ENCODE results near the gene TMEM45B.
A peak's percentile ranks its signal among the peaks of the same experiment; 100 is the strongest.

DNA sequence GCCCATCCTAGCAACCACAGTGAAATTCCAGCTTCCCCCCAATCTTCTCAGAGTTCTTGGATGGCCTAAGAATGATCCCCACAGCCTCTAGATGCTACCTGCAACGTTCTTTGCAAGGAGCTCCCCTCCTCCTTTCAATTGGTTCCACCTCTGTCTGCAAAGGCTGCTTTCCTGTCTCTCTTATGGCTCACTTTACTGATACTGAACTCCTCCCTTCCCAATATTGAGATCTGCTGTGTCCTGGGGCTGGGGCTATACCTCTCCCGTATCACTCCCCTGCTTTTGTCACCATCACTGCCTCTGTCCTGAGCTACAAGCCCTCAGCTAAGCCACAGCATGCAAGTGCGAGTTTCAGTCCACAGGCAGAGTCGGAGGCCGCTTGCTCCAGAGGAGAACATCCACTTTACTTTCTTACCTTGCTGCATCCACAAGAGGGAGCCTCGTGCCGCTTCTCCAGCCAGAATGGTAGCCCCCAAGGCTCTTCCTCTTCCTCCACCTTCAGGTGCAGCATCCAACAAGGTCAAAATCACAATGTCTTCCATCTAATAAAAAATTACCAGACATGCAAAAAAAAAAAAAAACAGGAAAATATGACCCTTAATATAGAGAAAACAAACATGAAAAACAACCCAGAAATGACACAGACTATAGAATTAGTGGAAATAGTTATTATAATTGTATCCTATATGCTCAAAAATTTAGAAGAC is 48.6 kb upstream of the TMEM45B start:
- no peak for TF ChIP-seq POLR2A (IDR thresholded peaks at IDR 0.05)
- TF ChIP-seq, protein P1, sequence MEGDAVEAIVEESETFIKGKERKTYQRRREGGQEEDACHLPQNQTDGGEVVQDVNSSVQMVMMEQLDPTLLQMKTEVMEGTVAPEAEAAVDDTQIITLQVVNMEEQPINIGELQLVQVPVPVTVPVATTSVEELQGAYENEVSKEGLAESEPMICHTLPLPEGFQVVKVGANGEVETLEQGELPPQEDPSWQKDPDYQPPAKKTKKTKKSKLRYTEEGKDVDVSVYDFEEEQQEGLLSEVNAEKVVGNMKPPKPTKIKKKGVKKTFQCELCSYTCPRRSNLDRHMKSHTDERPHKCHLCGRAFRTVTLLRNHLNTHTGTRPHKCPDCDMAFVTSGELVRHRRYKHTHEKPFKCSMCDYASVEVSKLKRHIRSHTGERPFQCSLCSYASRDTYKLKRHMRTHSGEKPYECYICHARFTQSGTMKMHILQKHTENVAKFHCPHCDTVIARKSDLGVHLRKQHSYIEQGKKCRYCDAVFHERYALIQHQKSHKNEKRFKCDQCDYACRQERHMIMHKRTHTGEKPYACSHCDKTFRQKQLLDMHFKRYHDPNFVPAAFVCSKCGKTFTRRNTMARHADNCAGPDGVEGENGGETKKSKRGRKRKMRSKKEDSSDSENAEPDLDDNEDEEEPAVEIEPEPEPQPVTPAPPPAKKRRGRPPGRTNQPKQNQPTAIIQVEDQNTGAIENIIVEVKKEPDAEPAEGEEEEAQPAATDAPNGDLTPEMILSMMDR (IDR thresholded peaks at IDR 0.05): peak in 2 of 6 experiments; percentile 13 to 28

All from upper lobe of left lung (tissue), 4 donors.